Measurements from ENCODE around the gene AP2A2.
"Not testable (repeated sequence)": the region's sequence is repeated elsewhere in the genome, so short reads cannot be mapped to it uniquely, and the experiment has no call there.

The AP2A2 gene

GRCh38 chr11:959608-960007 is 33.9 kb downstream of the AP2A2 start:
- H3K36me3 ChIP-seq (ENCODE audit: insufficient read depth, low read length): peaks cover 37% of the 10 kb centered on the region
- no peaks in the 10 kb centered on the region for H3K9me3 ChIP-seq (replicated peaks; ENCODE audit: low read length)
- no peak overlapping the region for H3K9ac ChIP-seq (ENCODE audit: low read depth, low read length)
- H3K4me1 ChIP-seq (ENCODE audit: control insufficient read depth, insufficient read depth, low read length): no peaks in the 10 kb centered on the region
- H3K4me3 ChIP-seq (ENCODE audit: low read length): no peak overlapping the region
- no peaks in the 10 kb centered on the region for H3K27me3 ChIP-seq (ENCODE audit: control insufficient read depth, insufficient read depth, low read length)
- H3K4me2 ChIP-seq (ENCODE audit: low read length): no peak overlapping the region

- not testable (repeated sequence) for H3K4me3 ChIP-seq (ENCODE audit: low read length); H3K9ac ChIP-seq (ENCODE audit: low read depth, low read length); H3K4me2 ChIP-seq (ENCODE audit: low read length); H3K9me3 ChIP-seq (replicated peaks; ENCODE audit: low read length); H3K27me3 ChIP-seq (ENCODE audit: control insufficient read depth, insufficient read depth, low read length); H3K4me1 ChIP-seq (ENCODE audit: control insufficient read depth, insufficient read depth, low read length)
- peaks cover 37% of the 10 kb centered on the region for H3K36me3 ChIP-seq (ENCODE audit: insufficient read depth, low read length)
These were observed 35.7 kb downstream of the AP2A2 start for GRCh38 chr11:961310-961920.

- peaks cover 36% of the 10 kb centered on the region for H3K36me3 ChIP-seq (ENCODE audit: insufficient read depth, low read length)
- H3K9ac ChIP-seq (ENCODE audit: low read depth, low read length): no peak overlapping the region
- no peak overlapping the region for H3K4me3 ChIP-seq (ENCODE audit: low read length)
- peaks cover 3% of the 10 kb centered on the region for H3K4me1 ChIP-seq (ENCODE audit: control insufficient read depth, insufficient read depth, low read length)
- no peaks in the 10 kb centered on the region for H3K27me3 ChIP-seq (ENCODE audit: control insufficient read depth, insufficient read depth, low read length)
- no peak overlapping the region for H3K4me2 ChIP-seq (ENCODE audit: low read length)
- no peaks in the 10 kb centered on the region for H3K9me3 ChIP-seq (replicated peaks; ENCODE audit: low read length)
These were observed 36.3 kb downstream of the AP2A2 start for GRCh38 chr11:961921-962320.

- H3K9ac ChIP-seq (ENCODE audit: low read depth, low read length): no peak overlapping the region
- H3K27me3 ChIP-seq (ENCODE audit: control insufficient read depth, insufficient read depth, low read length): no peaks in the 10 kb centered on the region
- H3K4me3 ChIP-seq (ENCODE audit: low read length): no peak overlapping the region
- H3K4me1 ChIP-seq (ENCODE audit: control insufficient read depth, insufficient read depth, low read length): peaks cover 3% of the 10 kb centered on the region
- no peaks in the 10 kb centered on the region for H3K9me3 ChIP-seq (replicated peaks; ENCODE audit: low read length)
- peaks cover 29% of the 10 kb centered on the region for H3K36me3 ChIP-seq (ENCODE audit: insufficient read depth, low read length)
- no peak overlapping the region for H3K4me2 ChIP-seq (ENCODE audit: low read length)
These were observed 37.0 kb downstream of the AP2A2 start for GRCh38 chr11:962688-963087.

GRCh38 chr11:963852-964251 is 38.2 kb downstream of the AP2A2 start:
- no peak overlapping the region for H3K4me3 ChIP-seq (ENCODE audit: low read length)
- H3K9me3 ChIP-seq (replicated peaks; ENCODE audit: low read length): no peaks in the 10 kb centered on the region
- H3K4me2 ChIP-seq (ENCODE audit: low read length): no peak overlapping the region
- peaks cover 25% of the 10 kb centered on the region for H3K36me3 ChIP-seq (ENCODE audit: insufficient read depth, low read length)
- no peak overlapping the region for H3K9ac ChIP-seq (ENCODE audit: low read depth, low read length)
- H3K4me1 ChIP-seq (ENCODE audit: control insufficient read depth, insufficient read depth, low read length): peaks cover 3% of the 10 kb centered on the region
- H3K27me3 ChIP-seq (ENCODE audit: control insufficient read depth, insufficient read depth, low read length): no peaks in the 10 kb centered on the region

- H3K4me3 ChIP-seq (ENCODE audit: low read length): no peak overlapping the region
- peaks cover 3% of the 10 kb centered on the region for H3K4me1 ChIP-seq (ENCODE audit: control insufficient read depth, insufficient read depth, low read length)
- no peak overlapping the region for H3K9ac ChIP-seq (ENCODE audit: low read depth, low read length)
- no peaks in the 10 kb centered on the region for H3K27me3 ChIP-seq (ENCODE audit: control insufficient read depth, insufficient read depth, low read length)
- no peak overlapping the region for H3K4me2 ChIP-seq (ENCODE audit: low read length)
- no peaks in the 10 kb centered on the region for H3K9me3 ChIP-seq (replicated peaks; ENCODE audit: low read length)
- H3K36me3 ChIP-seq (ENCODE audit: insufficient read depth, low read length): peaks cover 22% of the 10 kb centered on the region
These were observed 39.6 kb downstream of the AP2A2 start for GRCh38 chr11:965206-965775.

- Histone ChIP-seq H3K4me2 (ENCODE audit: low read length) (no peak overlapping the region), H3K4me3 (ENCODE audit: low read length) (no peak overlapping the region), H3K9ac (ENCODE audit: low read depth, low read length) (no peak overlapping the region), H3K4me1 (ENCODE audit: control insufficient read depth, insufficient read depth, low read length) (peaks cover 3% of the 10 kb centered on the region), H3K27me3 (ENCODE audit: control insufficient read depth, insufficient read depth, low read length) (no peaks in the 10 kb centered on the region), H3K36me3 (ENCODE audit: insufficient read depth, low read length) (peaks cover 33% of the 10 kb centered on the region), H3K9me3 (replicated peaks; ENCODE audit: low read length) (no peaks in the 10 kb centered on the region)
These were observed 42.5 kb downstream of the AP2A2 start for GRCh38 chr11:967995-968751.

- no peaks in the 10 kb centered on the region for H3K27me3 ChIP-seq (ENCODE audit: control insufficient read depth, insufficient read depth, low read length)
- peaks cover 3% of the 10 kb centered on the region for H3K4me1 ChIP-seq (ENCODE audit: control insufficient read depth, insufficient read depth, low read length)
- no peak overlapping the region for H3K4me2 ChIP-seq (ENCODE audit: low read length)
These were observed 43.2 kb downstream of the AP2A2 start for GRCh38 chr11:968822-969221.

GRCh38 chr11:969651-970205 is 44.1 kb downstream of the AP2A2 start:
- Histone ChIP-seq H3K4me2 (ENCODE audit: low read length) (no peak overlapping the region), H3K27me3 (ENCODE audit: control insufficient read depth, insufficient read depth, low read length) (no peaks in the 10 kb centered on the region), H3K9me3 (replicated peaks; ENCODE audit: low read length) (no peaks in the 10 kb centered on the region), H3K9ac (ENCODE audit: low read depth, low read length) (no peak overlapping the region), H3K4me3 (ENCODE audit: low read length) (no peak overlapping the region), H3K4me1 (ENCODE audit: control insufficient read depth, insufficient read depth, low read length) (peaks cover 3% of the 10 kb centered on the region), H3K36me3 (ENCODE audit: insufficient read depth, low read length) (peaks cover 27% of the 10 kb centered on the region)

More at GRCh38 chr11:968822-969221, 43.2 kb downstream of the AP2A2 start:
- H3K36me3 ChIP-seq (ENCODE audit: insufficient read depth, low read length): peaks cover 30% of the 10 kb centered on the region
- no peak overlapping the region for H3K9ac ChIP-seq (ENCODE audit: low read depth, low read length)
- no peak overlapping the region for H3K4me3 ChIP-seq (ENCODE audit: low read length)
- no peaks in the 10 kb centered on the region for H3K9me3 ChIP-seq (replicated peaks; ENCODE audit: low read length)

- H3K4me3 ChIP-seq (ENCODE audit: low read length): no peak overlapping the region
- peaks cover 3% of the 10 kb centered on the region for H3K4me1 ChIP-seq (ENCODE audit: control insufficient read depth, insufficient read depth, low read length)
- no peaks in the 10 kb centered on the region for H3K9me3 ChIP-seq (replicated peaks; ENCODE audit: low read length)
- H3K36me3 ChIP-seq (ENCODE audit: insufficient read depth, low read length): peaks cover 31% of the 10 kb centered on the region
- no peak overlapping the region for H3K9ac ChIP-seq (ENCODE audit: low read depth, low read length)
- no peak overlapping the region for H3K4me2 ChIP-seq (ENCODE audit: low read length)
- no peaks in the 10 kb centered on the region for H3K27me3 ChIP-seq (ENCODE audit: control insufficient read depth, insufficient read depth, low read length)
These were observed 44.7 kb downstream of the AP2A2 start for GRCh38 chr11:970319-970871.

- Histone ChIP-seq H3K4me3 (ENCODE audit: low read length) (no peak overlapping the region), H3K27me3 (ENCODE audit: control insufficient read depth, insufficient read depth, low read length) (no peaks in the 10 kb centered on the region), H3K4me2 (ENCODE audit: low read length) (no peak overlapping the region), H3K4me1 (ENCODE audit: control insufficient read depth, insufficient read depth, low read length) (peaks cover 4% of the 10 kb centered on the region), H3K9ac (ENCODE audit: low read depth, low read length) (no peak overlapping the region), H3K9me3 (replicated peaks; ENCODE audit: low read length) (no peaks in the 10 kb centered on the region), H3K36me3 (ENCODE audit: insufficient read depth, low read length) (peaks cover 32% of the 10 kb centered on the region)
These were observed 45.5 kb downstream of the AP2A2 start for GRCh38 chr11:971092-971690.

Measured in skeletal muscle satellite cell (primary cell).